IMR-90 (cell line): ENCODE measurements around the gene CASP7. TPM values are rescaled to one million over a fixed set of nuclear protein-coding genes. Genes with fewer than 3 reads are reported as not detected.

Experiments
- ATAC-seq: fragments of 200-7000 bp; cut with Tn5 transposase; 2 replicates; pipeline ENCODE4 v1.9.1; 2020; ENCODE audit warnings: low read depth, mild to moderate bottlenecking, moderate library complexity
- BruUV-seq: library from RNA; stranded (reverse); fragments of 400-500 nt; replicated peaks from 2 replicates; lab custom pipeline; 2021; lab: Mats Ljungman, UMichigan
- CTCF ChIA-PET: fragments of 300-600 bp; formaldehyde crosslinking; extraction: SDS; loops from one replicate; lab custom pipeline; 2021; ENCODE audit warnings: antibody characterized with exemption; lab: Yijun Ruan, JAX
- POLR2A ChIA-PET: fragments of 300-600 bp; sonication (Branson Sonifier 250); formaldehyde crosslinking; loops from one replicate; lab custom pipeline; 2022; ENCODE audit warnings: antibody characterized with exemption; ENCODE audit not compliant: unreplicated experiment; lab: Charles Lee
- DNase-seq: peaks from one replicate; pipeline ENCODE4 v3.0.0; 2013
- H2AFZ ChIP-seq: replicated peaks from 2 replicates; pipeline ENCODE3; 2013; ENCODE audit warnings: low read length, mild to moderate bottlenecking; ENCODE audit not compliant: poor library complexity
- H2AK5ac ChIP-seq: 2 replicates; pipeline ENCODE4 v1.6.1; 2013; ENCODE audit warnings: low read depth, low read length, inconsistent platforms
- H2AK9ac ChIP-seq: replicated peaks from 2 replicates; pipeline ENCODE3; 2013; ENCODE audit warnings: mild to moderate bottlenecking, low read depth, low read length, moderate library complexity; ENCODE audit not compliant: poor library complexity
- H2BK120ac ChIP-seq: 2 replicates; pipeline ENCODE4 v1.6.1; 2013; ENCODE audit warnings: low read depth, low read length, inconsistent platforms
- H2BK15ac ChIP-seq: 3 replicates; pipeline ENCODE4 v1.6.1; 2013; ENCODE audit warnings: low read depth, low read length, inconsistent platforms
- H2BK20ac ChIP-seq: 2 replicates; pipeline ENCODE4 v1.6.1; 2013; ENCODE audit warnings: low read depth, mild to moderate bottlenecking, inconsistent platforms, low read length, moderate library complexity
- H2BK5ac ChIP-seq: 2 replicates; pipeline ENCODE4 v1.6.1; 2013; ENCODE audit warnings: mild to moderate bottlenecking, low read depth, low read length, inconsistent platforms; ENCODE audit not compliant: poor library complexity, severe bottlenecking
- H3K14ac ChIP-seq: replicated peaks from 2 replicates; pipeline ENCODE4 v1.6.1; 2013; ENCODE audit warnings: low read depth, low read length, inconsistent platforms
- H3K18ac ChIP-seq: 2 replicates; pipeline ENCODE4 v1.6.1; 2013; ENCODE audit warnings: low read depth, low read length, control low read depth
- H3K23ac ChIP-seq: 2 replicates; pipeline ENCODE4 v1.6.1; 2013; ENCODE audit warnings: low read depth, low read length, inconsistent platforms
- H3K27ac ChIP-seq: 2 replicates; pipeline ENCODE4 v1.5.1; 2013; ENCODE audit warnings: mild to moderate bottlenecking, control low read depth, low read length; ENCODE audit not compliant: insufficient read depth
- H3K27me3 ChIP-seq: 2 replicates; pipeline ENCODE4 v1.6.1; 2013; ENCODE audit warnings: low read length; ENCODE audit not compliant: control insufficient read depth, insufficient read depth
- H3K36me3 ChIP-seq: 2 replicates; pipeline ENCODE4 v1.6.1; 2013; ENCODE audit warnings: low read length, mixed read lengths; ENCODE audit not compliant: control insufficient read depth, insufficient read depth
- H3K4ac ChIP-seq: 2 replicates; pipeline ENCODE4 v1.6.1; 2013; ENCODE audit warnings: low read depth, low read length, inconsistent platforms
- H3K4me1 ChIP-seq: 2 replicates; pipeline ENCODE4 v1.6.1; 2013; ENCODE audit warnings: low read length, mixed read lengths; ENCODE audit not compliant: control insufficient read depth, insufficient read depth
- H3K4me2 ChIP-seq: 2 replicates; pipeline ENCODE4 v1.6.1; 2013; ENCODE audit warnings: low read depth, mild to moderate bottlenecking, control low read depth, low read length, moderate library complexity
- H3K4me3 ChIP-seq: 2 replicates; pipeline ENCODE4 v1.5.1; 2013; ENCODE audit warnings: low read depth, mild to moderate bottlenecking, control low read depth, low read length, moderate library complexity; ENCODE audit not compliant: insufficient read depth
- H3K56ac ChIP-seq: 2 replicates; pipeline ENCODE4 v1.6.1; 2013; ENCODE audit warnings: low read length, inconsistent platforms; ENCODE audit not compliant: insufficient read depth; ENCODE audit errors: extremely low read depth
- H3K79me1 ChIP-seq, 2 experiments: 2 replicates each; pipeline ENCODE4 v1.6.1; 2013; ENCODE audit warnings: low read length in 2 of 2, inconsistent platforms in 1 of 2, low read depth in 1 of 2
- H3K9ac ChIP-seq: 2 replicates; pipeline ENCODE4 v1.6.1; 2013; ENCODE audit warnings: low read depth, low read length, control low read depth
- H3K9me1 ChIP-seq: 2 replicates; pipeline ENCODE4 v1.6.1; 2013; ENCODE audit warnings: low read length, inconsistent platforms; ENCODE audit not compliant: insufficient read depth
- H3K9me3 ChIP-seq: 2 replicates; pipeline ENCODE4 v1.6.1; 2013; ENCODE audit warnings: low read length; ENCODE audit not compliant: control insufficient read depth, insufficient read depth
- H4K20me1 ChIP-seq: 2 replicates; pipeline ENCODE4 v1.6.1; 2013; ENCODE audit warnings: low read length, inconsistent platforms; ENCODE audit not compliant: insufficient read depth
- H4K5ac ChIP-seq: 2 replicates; pipeline ENCODE4 v1.6.1; 2013; ENCODE audit warnings: mild to moderate bottlenecking, low read depth, low read length, control low read depth
- H4K8ac ChIP-seq, 2 experiments: 2 replicates each; pipeline ENCODE4 v1.6.1; 2013; ENCODE audit warnings: low read depth in 2 of 2, low read length in 2 of 2, control low read depth in 1 of 2, inconsistent platforms in 1 of 2
- H4K91ac ChIP-seq: 2 replicates; pipeline ENCODE4 v1.6.1; 2013; ENCODE audit warnings: low read depth, low read length, inconsistent platforms; ENCODE audit not compliant: insufficient read depth
- MAZ ChIP-seq: IDR thresholded peaks from 2 replicates; pipeline ENCODE4 v1.6.1; 2012; ENCODE audit warnings: low read depth, mild to moderate bottlenecking, low read length, improper control_type of control experiment, moderate library complexity, borderline replicate concordance
- NFE2L2 ChIP-seq: fragments of 150-350 bp; IDR thresholded peaks from 2 replicates; pipeline ENCODE4 v1.6.1; 2016; ENCODE audit warnings: low read depth, mild to moderate bottlenecking, low read length
- RAD21 ChIP-seq: IDR thresholded peaks from 2 replicates; pipeline ENCODE4 v1.6.1; 2012; ENCODE audit warnings: low read length, improper control_type of control experiment
- WGBS, 2 experiments: methylation state at CpG; one replicate each; pipeline versions ENCODE4 v1.1.5 to v1.1.7; 2013; ENCODE audit warnings: missing lambda C conversion rate in 2 of 2; ENCODE audit not compliant: insufficient read length in 1 of 2; ENCODE audit errors: extremely low coverage in 2 of 2; 5-methylcytosine and 5-hydroxymethylcytosine counted together
- dilution Hi-C: fragments of 300-500 bp; cut with HindIII; formaldehyde crosslinking; loops from one replicate; pipeline ENCODE4 v1.14.3; 2018; ENCODE audit warnings: low sequenced_read_pairs; ENCODE audit not compliant: unreplicated experiment
- in situ Hi-C: fragments of 300-500 bp; cut with MboI; formaldehyde crosslinking; loops from 3 replicates; pipeline ENCODE4 v1.14.3; 2019; ENCODE audit warnings: low sequenced_read_pairs, inconsistent platforms, mixed read lengths
- intact Hi-C: fragments of 100-400 bp; cut with micrococcal nuclease; formaldehyde crosslinking; loops from 2 replicates; pipeline ENCODE4 v1.10.0; 2022
- polyA plus RNA-seq, 3 experiments: library from polyadenylated mRNA; depleted of rRNA; stranded (reverse); fragments of >200 nt; gene quantifications; 2 replicates each; pipeline ENCODE4 v1.2.3, GENCODE V29; 2012; ENCODE audit warnings: low replicate concordance in 1 of 3
- total RNA-seq: library from RNA; depleted of rRNA; stranded (reverse); fragments of >200 nt; gene quantifications from 2 replicates; pipeline ENCODE4 v1.2.3, GENCODE V29; 2012

Gene CASP7
- total and polyA plus RNA-seq, 2 of the 4 experiments (the other 2 are of a cell fraction) = 15.1 to 16.7 TPM

DNA sequence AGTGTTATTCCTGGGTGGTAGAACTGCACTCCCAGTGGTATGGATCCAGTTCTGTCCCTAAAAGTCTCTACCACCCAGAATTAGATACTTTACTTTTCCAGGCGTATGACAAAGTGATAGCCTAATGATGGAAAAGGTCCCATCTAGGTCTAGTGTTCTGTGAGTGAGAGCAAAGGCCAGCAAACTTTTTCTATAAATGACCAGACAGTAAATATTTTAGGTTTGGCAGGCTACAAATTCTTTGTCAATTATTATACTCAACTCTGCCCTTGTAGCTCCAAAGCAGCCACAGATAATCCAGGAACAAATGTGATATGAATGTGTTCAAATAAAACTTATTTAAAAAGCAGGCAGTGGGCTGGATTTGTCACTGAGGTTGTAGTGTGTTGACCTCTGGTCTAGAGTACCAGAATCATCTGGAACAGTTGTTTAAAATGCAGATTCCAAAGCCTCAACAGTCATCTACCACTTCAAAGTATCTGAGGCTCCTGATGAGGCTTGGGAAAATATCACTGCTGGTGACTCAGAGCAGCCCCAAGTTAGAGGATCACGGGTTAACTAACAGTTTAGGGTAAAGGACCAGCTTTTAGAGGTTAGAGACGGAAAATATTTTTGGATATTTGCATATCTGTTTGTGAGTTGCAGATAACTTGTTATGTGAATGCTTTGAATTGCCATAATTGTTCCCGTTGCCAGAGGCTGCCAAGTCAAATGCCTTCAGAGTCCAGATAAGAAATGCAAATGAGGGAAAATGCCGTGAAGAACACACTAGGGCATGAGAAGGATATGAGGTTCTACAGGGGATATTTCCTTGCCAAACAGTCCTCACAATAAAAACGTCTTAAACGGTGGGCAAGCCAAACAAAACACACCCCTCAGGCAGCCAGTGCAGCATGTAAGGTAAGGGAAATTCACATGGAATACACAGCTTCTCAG is 35.3 kb upstream of the CASP7 start:
- Histone ChIP-seq H3K9ac (no peak overlapping the region), H3K14ac (no peak overlapping the region), H3K4ac (no peak overlapping the region), H4K8ac (no peak overlapping the region), H3K9me3 (no peaks in the 10 kb centered on the region), H3K23ac (no peak overlapping the region), H3K27me3 (peaks cover 32% of the 10 kb centered on the region), H3K18ac (no peak overlapping the region), H2AFZ (no peak overlapping the region), H2BK120ac (no peak overlapping the region), H2BK15ac (no peak overlapping the region), H2BK5ac (no peak overlapping the region), H2BK20ac (0 out of 2 replicates have a peak overlapping the region, but pooled peaks have one; percentile 8), H4K91ac (no peak overlapping the region), H3K4me1 (0 out of 2 replicates have a peak, but pooled peaks cover 3% of the 10 kb centered on the region), H2AK9ac (no peak overlapping the region), H3K4me2 (peak overlapping the region; percentile 31; the same call in 1 of the 2 replicates), H4K5ac (no peak overlapping the region), H2AK5ac (no peak overlapping the region), H3K36me3 (no peaks in the 10 kb centered on the region), H3K27ac (no peak overlapping the region), H4K20me1 (no peaks in the 10 kb centered on the region), H3K79me1 (no peaks in the 10 kb centered on the region), H3K9me1 (no peaks in the 10 kb centered on the region), H3K56ac (no peak overlapping the region), H3K4me3 (no peak overlapping the region)
- ChIA-PET POLR2A (no interaction called here), CTCF (no interaction called here)
- dilution Hi-C loops = no loop called here
- intact Hi-C loops = no loop called here
- peak; percentile 92 for ATAC-seq
- in situ Hi-C loops = no loop called here
- TF ChIP-seq MAZ (no peak), NFE2L2 (no peak), RAD21 (no peak)
- DNase-seq = peak; percentile 77
- no CpG with 5 or more reads among the region's 7 CpGs for WGBS, 2 experiments
- no TSS peak for BruUV-seq
